Lung (tissue), 12 donors: ENCODE results near the gene PHOX2A. TPM values are rescaled to one million over a fixed set of nuclear protein-coding genes. Genes with fewer than 3 reads are reported as not detected.

ENCODE experiments used
- ATAC-seq: fragments of 200-7000 bp; cut with Tn5 transposase; one replicate; pipeline ENCODE4 v1.9.1; 2020; ENCODE audit warnings: moderate number of reproducible peaks; ENCODE audit not compliant: insufficient read depth, low FRiP score
- DNase-seq, 3 donors: peaks; one replicate each; pipeline ENCODE4 v3.0.0-alpha.2; 2013 to 2017
- H3K27ac ChIP-seq, 2 donors: one replicate each; pipeline ENCODE4 v1.5.1; 2013; ENCODE audit warnings: mild to moderate bottlenecking in 2 of 2, moderate library complexity in 2 of 2, control low read depth in 1 of 2, inconsistent platforms in 1 of 2, low read depth in 1 of 2, low read length in 1 of 2
- H3K27me3 ChIP-seq, 3 donors: one replicate each; pipeline ENCODE4 v1.5.1; 2013; ENCODE audit warnings: low read length in 2 of 3; ENCODE audit not compliant: control insufficient read depth in 3 of 3, insufficient read depth in 3 of 3
- H3K36me3 ChIP-seq, 4 donors: one replicate each; pipeline ENCODE4 v1.5.1; 2013; ENCODE audit warnings: low read length in 4 of 4, mild to moderate bottlenecking in 1 of 4, moderate library complexity in 1 of 4; ENCODE audit not compliant: control insufficient read depth in 4 of 4, insufficient read depth in 4 of 4
- H3K4me1 ChIP-seq, 5 donors: one replicate each; pipeline ENCODE4 v1.5.1; 2013; ENCODE audit warnings: low read length in 5 of 5, mild to moderate bottlenecking in 2 of 5, moderate library complexity in 1 of 5; ENCODE audit not compliant: control insufficient read depth in 5 of 5, insufficient read depth in 5 of 5
- H3K4me3 ChIP-seq: one replicate; pipeline ENCODE4 v1.5.1; 2013; ENCODE audit warnings: mild to moderate bottlenecking, control low read depth, moderate library complexity
- H3K9ac ChIP-seq, 2 donors: one replicate each; pipeline ENCODE4 v1.5.1; 2013; ENCODE audit warnings: low read length in 2 of 2, control low read depth in 1 of 2; ENCODE audit not compliant: insufficient read depth in 1 of 2
- H3K9me3 ChIP-seq, 4 donors: one replicate each; pipeline ENCODE4 v1.5.1; 2013; ENCODE audit warnings: low read length in 3 of 4, mild to moderate bottlenecking in 1 of 4, moderate library complexity in 1 of 4; ENCODE audit not compliant: control insufficient read depth in 4 of 4, insufficient read depth in 3 of 4
- WGBS, 2 donors: extraction: QIAGEN DNeasy Blood & Tissue Kit; methylation state at CpG; one replicate each; pipeline ENCODE4 v1.1.7; 2013; 5-methylcytosine and 5-hydroxymethylcytosine counted together
- polyA plus RNA-seq, 2 donors: library from polyadenylated mRNA; stranded (reverse); fragments of 200-250 nt; gene quantifications; one replicate each; pipeline ENCODE4 v1.2.1, GENCODE V29; 2013
- total RNA-seq, 2 donors: library from RNA; depleted of rRNA in 1 of 2; stranded (reverse); fragments of >200 nt in 1 of 2; gene quantifications; one replicate each; pipeline ENCODE4 v1.2.1, GENCODE V29; 2014 to 2021
- TF ChIP-seq, protein P1 (sequence below): IDR thresholded peaks from 2 replicates; pipeline ENCODE4 v1.5.1; 2012; ENCODE audit warnings: mild to moderate bottlenecking; ENCODE audit errors: control extremely low read depth, extremely low read depth
- donor health status: control.
- donor health status: control.
- donor health status: Bipolar disorder and iron deficiency.
- donor health status: healthy.
- donor health status: DM: yes; HTN: yes; CAD: no.

PHOX2A gene
- total and polyA plus RNA-seq, 4 donors, result not detected

DNA sequence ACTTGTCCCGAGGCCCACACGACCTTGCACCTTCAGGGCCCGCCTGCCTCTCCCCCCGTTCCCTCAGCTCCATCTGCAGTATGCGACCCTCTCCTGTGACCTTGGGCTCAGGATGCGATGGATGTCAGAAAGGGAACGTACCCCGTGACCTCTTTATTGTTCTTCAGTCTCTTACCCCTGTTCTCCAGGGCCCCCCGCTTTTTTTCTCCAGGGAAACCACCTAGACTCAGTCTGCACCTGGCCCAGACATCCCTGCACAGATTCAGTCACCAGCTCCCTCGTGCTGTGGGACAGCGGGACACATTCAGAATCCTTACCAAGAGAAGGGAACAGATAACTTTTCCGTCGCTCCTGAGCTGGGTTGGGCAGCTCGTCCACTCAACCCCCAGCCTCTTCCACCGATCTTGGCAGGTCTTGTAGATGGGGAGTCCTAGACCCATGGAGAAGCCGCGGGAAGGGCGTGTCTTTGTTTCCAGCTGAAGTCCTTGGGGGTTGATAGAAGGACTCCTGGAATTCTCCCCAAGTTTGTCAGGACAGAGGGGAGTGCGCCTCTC is 1.4 kb upstream of the PHOX2A start:
- ATAC-seq (no peak), DNase-seq (no peak)
- Histone ChIP-seq H3K27ac (no peak overlapping the region), H3K4me3 (no peak overlapping the region), H3K4me1 (peaks cover 0 to 6% (median 2%) of the 10 kb centered on the region in 5 donors), H3K36me3 (no peaks in the 10 kb centered on the region), H3K9me3 (no peaks in the 10 kb centered on the region), H3K9ac (no peak overlapping the region), H3K27me3 (peaks cover 0 to 76% (median 66%) of the 10 kb centered on the region in 3 donors)
- TF ChIP-seq, protein P1, sequence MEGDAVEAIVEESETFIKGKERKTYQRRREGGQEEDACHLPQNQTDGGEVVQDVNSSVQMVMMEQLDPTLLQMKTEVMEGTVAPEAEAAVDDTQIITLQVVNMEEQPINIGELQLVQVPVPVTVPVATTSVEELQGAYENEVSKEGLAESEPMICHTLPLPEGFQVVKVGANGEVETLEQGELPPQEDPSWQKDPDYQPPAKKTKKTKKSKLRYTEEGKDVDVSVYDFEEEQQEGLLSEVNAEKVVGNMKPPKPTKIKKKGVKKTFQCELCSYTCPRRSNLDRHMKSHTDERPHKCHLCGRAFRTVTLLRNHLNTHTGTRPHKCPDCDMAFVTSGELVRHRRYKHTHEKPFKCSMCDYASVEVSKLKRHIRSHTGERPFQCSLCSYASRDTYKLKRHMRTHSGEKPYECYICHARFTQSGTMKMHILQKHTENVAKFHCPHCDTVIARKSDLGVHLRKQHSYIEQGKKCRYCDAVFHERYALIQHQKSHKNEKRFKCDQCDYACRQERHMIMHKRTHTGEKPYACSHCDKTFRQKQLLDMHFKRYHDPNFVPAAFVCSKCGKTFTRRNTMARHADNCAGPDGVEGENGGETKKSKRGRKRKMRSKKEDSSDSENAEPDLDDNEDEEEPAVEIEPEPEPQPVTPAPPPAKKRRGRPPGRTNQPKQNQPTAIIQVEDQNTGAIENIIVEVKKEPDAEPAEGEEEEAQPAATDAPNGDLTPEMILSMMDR, result no peak
- 13 to 14% methylated on average over 19 of the region's 19 CpGs for WGBS, 2 donors

DNA sequence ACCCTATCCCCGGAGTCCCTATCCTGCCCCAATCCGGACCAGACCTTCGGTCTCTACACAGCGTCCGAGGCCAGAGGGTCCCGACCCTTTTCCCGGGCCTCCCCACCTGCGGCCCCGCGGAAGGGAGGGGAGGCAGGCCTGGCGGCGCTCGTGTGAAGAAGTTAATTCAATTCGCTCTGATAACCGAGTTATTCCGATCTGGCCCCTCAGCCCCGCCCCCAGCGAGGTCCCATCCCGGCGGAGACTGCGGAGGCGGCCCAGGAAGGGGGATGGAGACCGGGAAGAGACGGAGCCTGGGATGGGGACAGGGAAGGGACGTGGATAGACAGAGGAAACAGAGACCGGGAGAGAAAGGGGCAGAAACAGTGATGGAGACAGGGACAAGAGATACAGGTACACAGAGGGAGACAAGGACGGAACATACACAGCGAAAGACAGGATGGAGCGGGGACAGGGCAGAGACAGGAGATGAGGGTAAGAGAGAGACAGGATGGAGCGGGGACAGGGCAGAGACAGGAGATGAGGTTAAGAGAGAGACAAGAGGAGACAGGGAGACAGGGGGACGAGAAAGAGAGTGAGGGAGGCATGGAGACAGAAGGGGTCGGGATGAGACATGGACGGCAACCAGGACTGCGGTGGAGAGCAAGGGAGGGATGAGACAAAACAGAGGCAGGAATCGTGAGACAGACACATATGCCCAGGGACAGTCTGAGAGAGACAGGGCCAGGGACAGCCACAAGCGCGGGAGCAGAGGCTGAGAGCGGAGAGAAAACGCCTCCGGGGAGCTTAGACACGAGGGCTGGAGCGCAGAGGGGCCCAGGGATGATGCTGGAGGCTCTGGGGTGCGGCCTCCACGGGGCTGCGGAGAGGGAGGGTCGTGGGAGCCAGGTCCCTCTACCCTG is 636 bp upstream of the PHOX2A start:
- no peak for DNase-seq
- H3K27ac ChIP-seq, result no peak overlapping the region
- no peak overlapping the region for H3K4me3 ChIP-seq
- TF ChIP-seq, protein P1, result no peak
- H3K9me3 ChIP-seq, result no peaks in the 10 kb centered on the region
- no peak overlapping the region for H3K9ac ChIP-seq
- no peaks in the 10 kb centered on the region for H3K36me3 ChIP-seq
- peaks cover 0 to 12% (median 7%) of the 10 kb centered on the region in 5 donors for H3K4me1 ChIP-seq
- ATAC-seq, result no peak
- 7 to 8% methylated on average over 46 of the region's 46 CpGs for WGBS, 2 donors
- peaks cover 0 to 80% (median 68%) of the 10 kb centered on the region in 3 donors for H3K27me3 ChIP-seq

DNA sequence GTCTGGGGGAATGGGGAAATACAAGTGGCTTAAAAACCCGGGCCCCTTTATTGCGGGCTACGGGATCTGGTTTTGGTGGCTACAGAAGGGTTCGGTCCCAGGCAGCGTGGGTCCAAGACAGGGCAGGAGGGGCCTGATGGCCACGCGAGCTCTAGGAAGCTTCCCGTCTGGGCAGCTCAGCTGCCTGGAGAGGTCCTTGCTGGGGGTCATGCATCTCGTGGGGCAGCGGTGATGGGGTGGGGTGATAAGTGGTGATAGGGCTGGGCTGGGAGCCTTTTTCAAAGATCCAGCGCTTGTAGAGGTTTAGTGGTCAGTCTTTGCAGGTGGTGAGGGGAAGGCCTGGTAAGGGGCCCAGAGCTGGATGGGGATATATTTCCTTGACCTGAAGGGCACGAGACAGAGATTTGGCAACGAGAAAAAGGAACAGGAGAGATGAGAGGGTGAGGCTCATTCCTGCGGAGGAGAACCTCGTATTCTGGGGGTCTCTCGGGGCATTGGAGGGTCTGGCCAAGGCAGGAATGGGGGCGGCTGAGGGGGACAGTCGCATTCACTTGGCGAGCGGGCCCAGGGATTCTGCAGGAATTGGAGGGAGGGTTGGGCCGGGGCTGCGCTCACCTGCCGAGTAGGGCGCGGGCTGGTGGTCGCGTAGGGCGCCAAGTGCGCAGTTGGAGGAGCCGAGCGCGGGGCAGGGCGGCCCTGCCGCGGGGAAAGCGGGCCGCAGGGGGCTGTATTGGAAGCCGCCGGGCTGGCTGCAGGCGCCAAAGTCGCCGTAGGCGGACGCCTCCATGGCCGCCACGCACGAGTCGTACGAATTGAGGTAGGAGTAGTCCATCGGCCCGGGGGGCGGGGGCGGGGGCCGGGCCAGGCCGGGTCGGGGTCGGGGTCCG is 560 bp downstream of the PHOX2A start:
- no peak for ATAC-seq
- Histone ChIP-seq H3K4me1 (peaks cover 0 to 24% (median 10%) of the 10 kb centered on the region in 5 donors), H3K27me3 (peaks cover 0 to 76% (median 69%) of the 10 kb centered on the region in 3 donors), H3K36me3 (peaks cover 0 to 1% (median under 1%) of the 10 kb centered on the region in 4 donors), H3K4me3 (no peak overlapping the region), H3K9me3 (no peaks in the 10 kb centered on the region), H3K27ac (no peak overlapping the region), H3K9ac (no peak overlapping the region)
- TF ChIP-seq, protein P1, result no peak
- DNase-seq, result no peak
- WGBS, 2 donors, result 15 to 21% methylated on average over 47 to 58 of the region's 58 CpGs
